GM12878 (cell line): ENCODE results near the gene GALNT18. TPM values are rescaled to one million over a fixed set of nuclear protein-coding genes. Genes with fewer than 3 reads are reported as not detected.

Source experiments
- ATAC-seq: fragments of 200-7000 bp; cut with Tn5 transposase; 3 replicates; pipeline ENCODE4 v1.9.1; 2020; ENCODE audit warnings: mild to moderate bottlenecking, moderate library complexity
- BruUV-seq: library from RNA; stranded (reverse); fragments of 400-500 nt; replicated peaks from 2 replicates; lab custom pipeline; 2021; lab: Mats Ljungman, UMichigan
- CTCF ChIA-PET: fragments of 300-600 bp; sonication (Branson Sonifier 250); formaldehyde crosslinking; extraction: SDS; loops from one replicate; lab custom pipeline; 2021; ENCODE audit warnings: inconsistent platforms; lab: Yijun Ruan, JAX
- POLR2A ChIA-PET: fragments of 350-600 bp; formaldehyde crosslinking; extraction: SDS; loops from one replicate; lab custom pipeline; 2021; ENCODE audit warnings: inconsistent platforms; lab: Charles Lee
- RAD21 ChIA-PET: fragments of 300-600 bp; sonication (Branson Sonifier 250); formaldehyde crosslinking; loops from one replicate; lab custom pipeline; 2023; ENCODE audit warnings: antibody characterized with exemption; ENCODE audit not compliant: unreplicated experiment; lab: Charles Lee
- SMC1A ChIA-PET: fragments of 300-600 bp; sonication (Branson Sonifier 250); formaldehyde crosslinking; loops from one replicate; lab custom pipeline; 2023; ENCODE audit not compliant: unreplicated experiment, uncharacterized antibody; lab: Charles Lee
- DNase-seq: peaks from one replicate; pipeline ENCODE4 v3.0.0-alpha.2; 2011; ENCODE audit warnings: low read depth, low spot score
- FAIRE-seq: peaks from 3 replicates; lab custom pipeline; 2011; peaks lifted over from hg19 to GRCh38; lab: Jason Lieb, UNC
- H2AFZ ChIP-seq: 2 replicates; pipeline ENCODE4 v1.6.0; 2011; ENCODE audit warnings: low read depth, low read length, control low read depth; ENCODE audit not compliant: control insufficient read depth
- H3K27ac ChIP-seq: 2 replicates; pipeline ENCODE4 v1.5.1; 2011; ENCODE audit warnings: control low read depth; ENCODE audit not compliant: control insufficient read depth, insufficient read depth
- H3K27me3 ChIP-seq, 2 experiments: replicated peaks in 1 of 2; 2 replicates each; pipeline versions ENCODE4 v1.6.0 to v1.6.1; 2011; ENCODE audit warnings: low read length in 1 of 2; ENCODE audit not compliant: control insufficient read depth in 2 of 2, insufficient read depth in 2 of 2
- H3K36me3 ChIP-seq, 2 experiments: 2 replicates each; pipeline ENCODE4 v1.5.1; 2011; ENCODE audit warnings: low read length in 1 of 2; ENCODE audit not compliant: control insufficient read depth in 2 of 2, insufficient read depth in 2 of 2
- H3K4me1 ChIP-seq: 2 replicates; pipeline ENCODE4 v1.6.1; 2011; ENCODE audit warnings: mild to moderate bottlenecking, low read length, moderate library complexity, mixed read lengths; ENCODE audit not compliant: control insufficient read depth, insufficient read depth
- H3K4me2 ChIP-seq: 2 replicates; pipeline ENCODE4 v1.6.0; 2011; ENCODE audit warnings: control low read depth; ENCODE audit not compliant: control insufficient read depth, insufficient read depth
- H3K4me3 ChIP-seq: fragments of 200-600 bp; sonication (generic); 2 replicates; pipeline ENCODE4 v1.5.1; 2016
- H3K79me2 ChIP-seq: 2 replicates; pipeline ENCODE4 v1.6.0; 2011; ENCODE audit warnings: low read length; ENCODE audit not compliant: control insufficient read depth, insufficient read depth
- H3K9ac ChIP-seq: 2 replicates; pipeline ENCODE4 v1.8.0; 2011; ENCODE audit warnings: low read length, control low read depth, mixed read lengths; ENCODE audit not compliant: control insufficient read depth, insufficient read depth
- H3K9me3 ChIP-seq: replicated peaks from 3 replicates; pipeline ENCODE4 v1.5.1; 2011; ENCODE audit warnings: mild to moderate bottlenecking, low read length; ENCODE audit not compliant: control insufficient read depth, insufficient read depth
- H4K20me1 ChIP-seq: 2 replicates; pipeline ENCODE4 v1.6.0; 2011; ENCODE audit not compliant: control insufficient read depth, insufficient read depth
- CHD4 ChIP-seq: fragments of 200-600 bp; sonication (generic); IDR thresholded peaks from 2 replicates; pipeline ENCODE4 v1.6.1; 2016; ENCODE audit warnings: mild to moderate bottlenecking
- CREM ChIP-seq: IDR thresholded peaks from 2 replicates; pipeline ENCODE4 v1.6.1; 2014; ENCODE audit warnings: antibody characterized with exemption, low read depth
- ELK1 ChIP-seq: IDR thresholded peaks from 2 replicates; pipeline ENCODE4 v1.6.1; 2012; ENCODE audit warnings: low read depth, low read length, improper control_type of control experiment
- IRF3 ChIP-seq: fragments of 450-650 bp; IDR thresholded peaks from 2 replicates; pipeline ENCODE4 v1.6.1; 2014; ENCODE audit warnings: mild to moderate bottlenecking
- MEF2A ChIP-seq: IDR thresholded peaks from 2 replicates; pipeline ENCODE4 v1.6.1; 2011; ENCODE audit warnings: low read depth, mild to moderate bottlenecking, low read length, moderate library complexity; ENCODE audit not compliant: insufficient read depth
- NFIC ChIP-seq: IDR thresholded peaks from 2 replicates; pipeline ENCODE4 v1.6.1; 2012; ENCODE audit warnings: low read depth, mild to moderate bottlenecking, inconsistent platforms, low read length, moderate library complexity
- ZNF217 ChIP-seq: fragments of 450-650 bp; IDR thresholded peaks from 2 replicates; pipeline ENCODE4 v1.6.1; 2017; ENCODE audit warnings: antibody characterized with exemption, mild to moderate bottlenecking
- ZNF622 ChIP-seq: fragments of 450-650 bp; IDR thresholded peaks from 2 replicates; pipeline ENCODE4 v1.6.1; 2017; ENCODE audit warnings: mild to moderate bottlenecking, inconsistent platforms
- WGBS: methylation state at CpG from one replicate; pipeline ENCODE4 v1.1.6; 2016; ENCODE audit warnings: low lambda C conversion rate; ENCODE audit not compliant: insufficient replicate concordance, insufficient coverage; ENCODE audit errors: missing lambda C conversion rate; 5-methylcytosine and 5-hydroxymethylcytosine counted together
- in situ Hi-C: fragments of 300-500 bp; cut with MboI; formaldehyde crosslinking; loops from 9 replicates; pipeline ENCODE4 v1.14.3; 2018; ENCODE audit warnings: mixed read lengths
- intact Hi-C: fragments of 100-400 bp; cut with micrococcal nuclease; formaldehyde crosslinking; loops from one replicate; pipeline ENCODE4 v1.14.2; 2022; ENCODE audit not compliant: unreplicated experiment
- polyA plus RNA-seq, 11 experiments: library from polyadenylated mRNA; depleted of rRNA in 4 of 11; unstranded in 6 of 11; stranded (reverse) in 5 of 11; fragments of >200 nt; fragmentation: Nextera tagmentation in 4 of 11; fragmentation: Illumina TruSeq in 1 of 11; extraction: Ambion mirVana in 4 of 11; extraction: Trizol in 1 of 11; gene quantifications; 1 replicate in 1 of 11; 2 replicates in 10 of 11; pipeline versions ENCODE4 v1.2.1 to v1.2.3, GENCODE V29; 2011 to 2016; ENCODE audit warnings: inconsistent platforms in 2 of 11, missing spikeins in 2 of 11, low read depth in 1 of 11
- total RNA-seq, 4 experiments: library from RNA; depleted of rRNA in 3 of 4; stranded (reverse); fragments of >200 nt in 3 of 4; fragmentation: Illumina TruSeq in 1 of 4; extraction: Trizol in 1 of 4; gene quantifications; 2 replicates each; pipeline versions ENCODE4 v1.2.1 to v1.2.3, GENCODE V29; 2013 to 2021

Gene GALNT18
- total and polyA plus RNA-seq, 10 of the 15 experiments (the other 5 are each of a cell fraction or from before 2014, with no cell fraction given): 1.2 to 14.2 (median 6.3) TPM

GRCh38 chr11:11387207-11387606 lies 234.6 kb downstream of the GALNT18 start:
- ATAC-seq: no peak
- Histone ChIP-seq H3K27ac (no peak overlapping the region), H3K9me3 (no peaks in the 10 kb centered on the region), H3K4me2 (no peak overlapping the region), H3K9ac (no peak overlapping the region), H3K4me3 (no peak overlapping the region), H2AFZ (no peak overlapping the region), H3K4me1 (no peaks in the 10 kb centered on the region), H3K79me2 (no peaks in the 10 kb centered on the region), H3K36me3 (no peaks in the 10 kb centered on the region), H3K27me3 (no peaks in the 10 kb centered on the region), H4K20me1 (no peaks in the 10 kb centered on the region)
- intact Hi-C loops (loop anchor here (5.0 kb wide), 1 partner anchor 375 kb away; no protein-coding TSS in a partner anchor), in situ Hi-C loops (no loop called here)
- BruUV-seq: no TSS peak
- no peak for DNase-seq
- ChIA-PET POLR2A (no interaction called here), CTCF (interaction anchor here (0.6 kb wide), 1 partner anchor 9 kb away, joined by 3 read pairs; no protein-coding TSS in a partner anchor), SMC1A (interaction anchor here (1.2 kb wide), 1 partner anchor 14 kb away, joined by 3 read pairs; no protein-coding TSS in a partner anchor), RAD21 (no interaction called here)
- TF ChIP-seq ELK1: no peak
- no peak for TF ChIP-seq CREM
- no peak for TF ChIP-seq ZNF217
- no peak for TF ChIP-seq CHD4
- TF ChIP-seq ZNF622: no peak
- no peak for TF ChIP-seq MEF2A
- no peak for TF ChIP-seq IRF3
- no peak for TF ChIP-seq NFIC
- FAIRE-seq: no peak
- 33% methylated on average over 4 of the region's 4 CpGs for whole genome bisulfite sequencing
